HEK293 (cell line): ENCODE results near the gene TSPAN17.

Experiments used
- CTCF ChIA-PET: fragments of 350-600 bp; formaldehyde crosslinking; extraction: SDS; loops from one replicate; lab custom pipeline; 2021; ENCODE audit warnings: antibody characterized with exemption; lab: Yijun Ruan, JAX
- POLR2A ChIA-PET: fragments of 300-600 bp; formaldehyde crosslinking; extraction: SDS; loops from one replicate; lab custom pipeline; 2020; ENCODE audit warnings: antibody characterized with exemption, inconsistent platforms; lab: Yijun Ruan, JAX
- H3K27ac ChIP-seq: fragments of 200-500 bp; sonication (Bioruptor generic); 2 replicates; pipeline ENCODE4 v1.5.1; 2014; ENCODE audit warnings: low read depth, low read length, control low read depth, inconsistent platforms; ENCODE audit errors: extremely low read depth
- H3K36me3 ChIP-seq, 2 experiments: fragments of 200-500 bp in 1 of 2; sonication (Bioruptor generic) in 1 of 2; 1 replicate in 1 of 2; 2 replicates in 1 of 2; pipeline ENCODE4 v1.5.1; 2014 to 2017; ENCODE audit warnings: inconsistent platforms in 2 of 2, low read length in 2 of 2; ENCODE audit not compliant: control insufficient read depth in 2 of 2, insufficient read depth in 1 of 2
- H3K4me1 ChIP-seq: fragments of 200-500 bp; sonication (Bioruptor generic); 2 replicates; pipeline ENCODE4 v1.5.1; 2014; ENCODE audit warnings: mild to moderate bottlenecking, low read length, inconsistent platforms; ENCODE audit not compliant: control insufficient read depth, insufficient read depth
- H3K4me3 ChIP-seq: 2 replicates; pipeline ENCODE4 v1.5.1; 2011; ENCODE audit warnings: low read depth, mild to moderate bottlenecking, control low read depth, low read length, moderate library complexity
- H3K9me3 ChIP-seq: fragments of 200-500 bp; sonication (Bioruptor generic); 2 replicates; pipeline ENCODE4 v1.5.1; 2014; ENCODE audit warnings: low read depth, low read length, inconsistent platforms; ENCODE audit not compliant: control insufficient read depth, insufficient read depth
- KLF10 ChIP-seq: fragments of 450-650 bp; IDR thresholded peaks from 2 replicates; pipeline ENCODE4 v1.5.1; 2018; ENCODE audit warnings: missing biosample characterization, mild to moderate bottlenecking, missing genetic modification characterization
- MEIS1 ChIP-seq: sonication (generic); formaldehyde crosslinking; IDR thresholded peaks from 2 replicates; pipeline ENCODE4 v1.8.1; 2022; ENCODE audit warnings: missing genetic modification reagents, mild to moderate bottlenecking, borderline replicate concordance
- ZBTB44 ChIP-seq: fragments of 450-650 bp; IDR thresholded peaks from 2 replicates; pipeline ENCODE4 v1.5.1; 2018; ENCODE audit warnings: missing biosample characterization, mild to moderate bottlenecking, missing genetic modification characterization
- ZFHX2 ChIP-seq: fragments of 450-650 bp; formaldehyde crosslinking; conservative IDR thresholded peaks from 2 replicates; pipeline ENCODE4 v1.5.1; 2016; ENCODE audit warnings: missing biosample characterization, missing genetic modification characterization
- ZNF133 ChIP-seq: fragments of 450-650 bp; formaldehyde crosslinking; IDR thresholded peaks from 2 replicates; pipeline ENCODE4 v1.5.1; 2016; ENCODE audit warnings: missing biosample characterization, missing genetic modification characterization
- ZNF155 ChIP-seq: fragments of 450-650 bp; formaldehyde crosslinking; IDR thresholded peaks from 2 replicates; pipeline ENCODE4 v1.5.1; 2016; ENCODE audit warnings: missing biosample characterization, missing genetic modification characterization
- ZNF16 ChIP-seq: fragments of 450-650 bp; formaldehyde crosslinking; IDR thresholded peaks from 2 replicates; pipeline ENCODE4 v1.5.1; 2016; ENCODE audit warnings: low read depth, missing biosample characterization, missing genetic modification characterization
- ZNF174 ChIP-seq: fragments of 450-650 bp; formaldehyde crosslinking; IDR thresholded peaks from 2 replicates; pipeline ENCODE4 v1.5.0; 2017; ENCODE audit warnings: missing biosample characterization, mild to moderate bottlenecking, missing genetic modification characterization
- ZNF184 ChIP-seq: fragments of 450-650 bp; IDR thresholded peaks from 2 replicates; pipeline ENCODE4 v1.5.1; 2018; ENCODE audit warnings: missing biosample characterization, mild to moderate bottlenecking, missing genetic modification characterization
- ZNF2 ChIP-seq: fragments of 450-650 bp; formaldehyde crosslinking; IDR thresholded peaks from 2 replicates; pipeline ENCODE4 v1.5.1; 2016; ENCODE audit warnings: missing biosample characterization, missing genetic modification characterization
- ZNF280C ChIP-seq: fragments of 450-650 bp; formaldehyde crosslinking; IDR thresholded peaks from 2 replicates; pipeline ENCODE4 v1.5.1; 2016; ENCODE audit warnings: missing biosample characterization, missing genetic modification characterization
- ZNF48 ChIP-seq: fragments of 450-650 bp; formaldehyde crosslinking; IDR thresholded peaks from 2 replicates; pipeline ENCODE4 v1.5.1; 2016; ENCODE audit warnings: missing biosample characterization, missing genetic modification characterization
- ZNF529 ChIP-seq: fragments of 450-650 bp; formaldehyde crosslinking; IDR thresholded peaks from 2 replicates; pipeline ENCODE4 v1.5.1; 2017; ENCODE audit warnings: missing genetic modification characterization, missing biosample characterization; ENCODE audit not compliant: insufficient replicate concordance
- ZNF544 ChIP-seq: fragments of 450-650 bp; formaldehyde crosslinking; IDR thresholded peaks from 2 replicates; pipeline ENCODE4 v1.5.0; 2017; ENCODE audit warnings: missing biosample characterization, missing genetic modification characterization
- ZNF548 ChIP-seq: fragments of 450-650 bp; formaldehyde crosslinking; IDR thresholded peaks from 2 replicates; pipeline ENCODE4 v1.5.1; 2016; ENCODE audit warnings: missing biosample characterization, missing genetic modification characterization
- ZNF558 ChIP-seq: fragments of 450-650 bp; formaldehyde crosslinking; IDR thresholded peaks from 2 replicates; pipeline ENCODE4 v1.5.1; 2016; ENCODE audit warnings: missing biosample characterization, missing genetic modification characterization
- ZNF600 ChIP-seq: fragments of 450-650 bp; formaldehyde crosslinking; IDR thresholded peaks from 2 replicates; pipeline ENCODE4 v1.5.1; 2016; ENCODE audit warnings: missing biosample characterization, missing genetic modification characterization
- ZNF610 ChIP-seq: fragments of 450-650 bp; formaldehyde crosslinking; IDR thresholded peaks from 2 replicates; pipeline ENCODE4 v1.5.1; 2016; ENCODE audit warnings: missing biosample characterization, missing genetic modification characterization, borderline replicate concordance
- ZNF664 ChIP-seq: fragments of 450-650 bp; formaldehyde crosslinking; IDR thresholded peaks from 2 replicates; pipeline ENCODE4 v1.5.1; 2016; ENCODE audit warnings: missing biosample characterization, missing genetic modification characterization
- ZNF692 ChIP-seq: fragments of 450-650 bp; formaldehyde crosslinking; IDR thresholded peaks from 2 replicates; pipeline ENCODE4 v1.5.1; 2016; ENCODE audit warnings: missing biosample characterization, missing genetic modification characterization
- ZNF791 ChIP-seq: fragments of 450-650 bp; formaldehyde crosslinking; IDR thresholded peaks from 2 replicates; pipeline ENCODE4 v1.5.1; 2016; ENCODE audit warnings: missing biosample characterization, missing genetic modification characterization
- ZNF843 ChIP-seq: fragments of 450-650 bp; formaldehyde crosslinking; IDR thresholded peaks from 2 replicates; pipeline ENCODE4 v1.5.1; 2016; ENCODE audit warnings: missing biosample characterization, missing genetic modification characterization
- ZSCAN30 ChIP-seq: fragments of 450-650 bp; IDR thresholded peaks from 2 replicates; pipeline ENCODE4 v1.5.1; 2018; ENCODE audit warnings: missing biosample characterization, mild to moderate bottlenecking, missing genetic modification characterization, moderate library complexity
- ZXDB ChIP-seq: fragments of 450-650 bp; formaldehyde crosslinking; IDR thresholded peaks from 2 replicates; pipeline ENCODE4 v1.5.1; 2016; ENCODE audit warnings: missing biosample characterization, missing genetic modification characterization
- TF ChIP-seq, protein P1 (sequence below): fragments of 450-650 bp; formaldehyde crosslinking; IDR thresholded peaks from 2 replicates; pipeline ENCODE4 v1.5.1; 2016; ENCODE audit warnings: missing biosample characterization, missing genetic modification characterization
- TF ChIP-seq, protein P2 (sequence below): fragments of 450-650 bp; formaldehyde crosslinking; IDR thresholded peaks from 2 replicates; pipeline ENCODE4 v1.5.1; 2016; ENCODE audit warnings: missing biosample characterization, missing genetic modification characterization

TSPAN17 gene

DNA sequence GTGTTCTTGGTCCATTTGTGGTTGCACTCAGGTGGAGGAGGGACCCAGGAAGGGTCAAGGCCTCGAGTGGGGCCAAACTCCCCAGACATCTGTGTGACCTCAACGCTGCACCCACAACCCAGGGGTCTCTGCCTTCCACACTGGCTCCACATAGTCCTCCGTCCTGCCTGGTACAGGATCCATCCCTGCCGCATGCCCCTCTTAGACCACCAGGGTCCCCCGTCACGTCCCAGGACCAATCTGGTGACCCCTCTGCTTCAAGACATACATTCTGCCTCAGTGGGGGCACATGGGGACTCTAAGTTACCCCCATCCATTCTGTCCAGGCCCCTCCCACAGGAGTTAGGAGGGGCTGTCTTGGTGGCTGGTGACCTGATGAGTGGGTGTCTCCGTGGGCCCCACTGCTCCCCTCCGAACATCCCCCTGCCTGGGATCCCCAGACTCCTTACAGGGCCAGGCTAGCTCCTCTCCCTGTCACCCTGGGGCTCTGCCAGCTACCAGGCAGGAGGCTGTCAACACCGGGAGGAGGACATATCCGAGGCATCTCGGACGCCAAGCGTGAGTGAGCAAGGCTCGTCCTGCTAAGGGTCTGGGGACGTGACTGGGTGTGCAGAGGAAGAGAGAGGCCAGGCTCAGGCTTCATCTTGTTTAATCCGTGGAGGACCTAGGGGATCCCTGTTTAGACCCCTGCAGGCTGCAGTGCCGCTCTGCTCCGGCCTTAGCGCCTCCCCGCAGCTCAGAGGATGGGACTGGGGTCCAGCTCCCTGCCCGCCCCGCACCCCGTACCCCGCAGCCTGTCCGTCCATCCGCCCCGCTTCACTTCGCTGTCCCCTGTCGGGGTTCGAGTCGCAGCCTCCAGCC is 32.3 kb downstream of the TSPAN17 start:
- Histone ChIP-seq H3K27ac (no peak overlapping the region), H3K4me1 (no peaks in the 10 kb centered on the region), H3K4me3 (no peak overlapping the region), H3K36me3 (no peaks in the 10 kb centered on the region), H3K9me3 (no peaks in the 10 kb centered on the region)
- CTCF ChIA-PET, result interaction anchor here (2.4 to 3.3 kb wide), 2 partner anchors 19 kb away, joined by 10 to 12 read pairs; no protein-coding TSS in a partner anchor
- no peak for TF ChIP-seq ZNF610 (tag by site-specific recombination)
- TF ChIP-seq ZNF664, result no peak
- TF ChIP-seq ZXDB (tag by site-specific recombination), result no peak
- no peak for TF ChIP-seq ZNF692 (tag by site-specific recombination)
- TF ChIP-seq ZNF184 (tag by site-specific recombination), result no peak
- TF ChIP-seq, protein P1, sequence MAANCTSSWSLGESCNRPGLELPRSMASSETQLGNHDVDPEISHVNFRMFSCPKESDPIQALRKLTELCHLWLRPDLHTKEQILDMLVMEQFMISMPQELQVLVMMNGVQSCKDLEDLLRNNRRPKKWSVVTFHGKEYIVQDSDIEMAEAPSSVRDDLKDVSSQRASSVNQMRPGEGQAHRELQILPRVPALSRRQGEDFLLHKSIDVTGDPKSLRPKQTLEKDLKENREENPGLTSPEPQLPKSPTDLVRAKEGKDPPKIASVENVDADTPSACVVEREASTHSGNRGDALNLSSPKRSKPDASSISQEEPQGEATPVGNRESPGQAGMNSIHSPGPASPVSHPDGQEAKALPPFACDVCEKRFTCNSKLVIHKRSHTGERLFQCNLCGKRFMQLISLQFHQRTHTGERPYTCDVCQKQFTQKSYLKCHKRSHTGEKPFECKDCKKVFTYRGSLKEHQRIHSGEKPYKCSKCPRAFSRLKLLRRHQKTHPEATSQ, result no peak
- TF ChIP-seq, protein P2, sequence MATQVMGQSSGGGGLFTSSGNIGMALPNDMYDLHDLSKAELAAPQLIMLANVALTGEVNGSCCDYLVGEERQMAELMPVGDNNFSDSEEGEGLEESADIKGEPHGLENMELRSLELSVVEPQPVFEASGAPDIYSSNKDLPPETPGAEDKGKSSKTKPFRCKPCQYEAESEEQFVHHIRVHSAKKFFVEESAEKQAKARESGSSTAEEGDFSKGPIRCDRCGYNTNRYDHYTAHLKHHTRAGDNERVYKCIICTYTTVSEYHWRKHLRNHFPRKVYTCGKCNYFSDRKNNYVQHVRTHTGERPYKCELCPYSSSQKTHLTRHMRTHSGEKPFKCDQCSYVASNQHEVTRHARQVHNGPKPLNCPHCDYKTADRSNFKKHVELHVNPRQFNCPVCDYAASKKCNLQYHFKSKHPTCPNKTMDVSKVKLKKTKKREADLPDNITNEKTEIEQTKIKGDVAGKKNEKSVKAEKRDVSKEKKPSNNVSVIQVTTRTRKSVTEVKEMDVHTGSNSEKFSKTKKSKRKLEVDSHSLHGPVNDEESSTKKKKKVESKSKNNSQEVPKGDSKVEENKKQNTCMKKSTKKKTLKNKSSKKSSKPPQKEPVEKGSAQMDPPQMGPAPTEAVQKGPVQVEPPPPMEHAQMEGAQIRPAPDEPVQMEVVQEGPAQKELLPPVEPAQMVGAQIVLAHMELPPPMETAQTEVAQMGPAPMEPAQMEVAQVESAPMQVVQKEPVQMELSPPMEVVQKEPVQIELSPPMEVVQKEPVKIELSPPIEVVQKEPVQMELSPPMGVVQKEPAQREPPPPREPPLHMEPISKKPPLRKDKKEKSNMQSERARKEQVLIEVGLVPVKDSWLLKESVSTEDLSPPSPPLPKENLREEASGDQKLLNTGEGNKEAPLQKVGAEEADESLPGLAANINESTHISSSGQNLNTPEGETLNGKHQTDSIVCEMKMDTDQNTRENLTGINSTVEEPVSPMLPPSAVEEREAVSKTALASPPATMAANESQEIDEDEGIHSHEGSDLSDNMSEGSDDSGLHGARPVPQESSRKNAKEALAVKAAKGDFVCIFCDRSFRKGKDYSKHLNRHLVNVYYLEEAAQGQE (tag by site-specific recombination), result no peak
- TF ChIP-seq ZNF280C (tag by site-specific recombination), result no peak
- no peak for TF ChIP-seq ZNF174 (tag by site-specific recombination)
- TF ChIP-seq ZNF843, result no peak
- TF ChIP-seq ZNF48 (tag by site-specific recombination), result no peak
- no peak for TF ChIP-seq ZBTB44 (tag by site-specific recombination)
- TF ChIP-seq KLF10 (tag by site-specific recombination), result no peak
- TF ChIP-seq, all 188 proteins: peak for 0
- POLR2A ChIA-PET, result no interaction called here

- H3K4me1 ChIP-seq, result no peaks in the 10 kb centered on the region
- H3K27ac ChIP-seq, result no peak overlapping the region
- H3K4me3 ChIP-seq, result no peak overlapping the region
- H3K9me3 ChIP-seq, result no peaks in the 10 kb centered on the region
- ChIA-PET CTCF (interaction anchor here (3.3 kb wide), 1 partner anchor 19 kb away, joined by 10 read pairs; no protein-coding TSS in a partner anchor), POLR2A (no interaction called here)
- H3K36me3 ChIP-seq, result no peaks in the 10 kb centered on the region
- TF ChIP-seq ZNF2 (tag by site-specific recombination), result no peak
- no peak for TF ChIP-seq ZNF558
- no peak for TF ChIP-seq ZNF600 (tag by site-specific recombination)
- no peak for TF ChIP-seq ZNF155 (tag by site-specific recombination)
- TF ChIP-seq ZNF548 (tag by site-specific recombination), result no peak
- TF ChIP-seq ZNF16 (tag by site-specific recombination), result no peak
- TF ChIP-seq ZNF544 (tag by site-specific recombination), result no peak
- no peak for TF ChIP-seq ZSCAN30 (tag by site-specific recombination)
- no peak for TF ChIP-seq ZNF529 (tag by site-specific recombination)
- no peak for TF ChIP-seq ZNF133 (tag by site-specific recombination)
- no peak for TF ChIP-seq ZFHX2
- TF ChIP-seq MEIS1 (CRISPR knock-in tag), result no peak
- no peak for TF ChIP-seq ZNF791 (tag by site-specific recombination)
Measured at GRCh38 chr5:176680226-176680563, 32.9 kb downstream of the TSPAN17 start.
